GM12875 (cell line): ENCODE measurements around the gene SUPT16H.

ENCODE experiments used
- H3K4me3 ChIP-seq: one replicate; pipeline ENCODE4 v1.5.1; 2011; ENCODE audit warnings: low read depth, low read length, control low read depth
- CTCF ChIP-seq: IDR thresholded peaks from 2 replicates; pipeline ENCODE4 v1.5.1; 2011; ENCODE audit warnings: low read depth, mild to moderate bottlenecking, control low read depth, inconsistent platforms, low read length, moderate library complexity, borderline replicate concordance; ENCODE audit not compliant: insufficient read depth

Gene SUPT16H

GRCh38 chr14:21367582-21368144 is 16.2 kb downstream of the SUPT16H start:
- no peak for TF ChIP-seq CTCF
- no peak overlapping the region for H3K4me3 ChIP-seq

GRCh38 chr14:21356511-21356910 is 27.3 kb downstream of the SUPT16H start:
- TF ChIP-seq CTCF, result no peak

GRCh38 chr14:21352587-21352986 is 31.2 kb downstream of the SUPT16H start:
- no peak for TF ChIP-seq CTCF
- H3K4me3 ChIP-seq, result no peak overlapping the region

More at GRCh38 chr14:21356511-21356910, 27.3 kb downstream of the SUPT16H start:
- H3K4me3 ChIP-seq, result no peak overlapping the region

GRCh38 chr14:21350539-21350938 is 33.3 kb downstream of the SUPT16H start:
- TF ChIP-seq CTCF, result no peak

GRCh38 chr14:21347201-21347600 is 36.6 kb downstream of the SUPT16H start:
- TF ChIP-seq CTCF, result no peak
- no peak overlapping the region for H3K4me3 ChIP-seq

More at GRCh38 chr14:21350539-21350938, 33.3 kb downstream of the SUPT16H start:
- H3K4me3 ChIP-seq, result no peak overlapping the region

GRCh38 chr14:21346532-21347135 is 37.2 kb downstream of the SUPT16H start:
- TF ChIP-seq CTCF, result no peak
- H3K4me3 ChIP-seq, result no peak overlapping the region
